NCI-H446 treated with DMSO at 0.1 percent for 48 hours (cell line): Measurements from ENCODE around the gene PPIL1.

Source experiments
- DNase-seq: peaks from one replicate; lab custom pipeline; 2025; lab: John Stamatoyannopoulos, UW

Gene PPIL1

GRCh38 chr6:36834576-36835341 lies 39.8 kb downstream of the PPIL1 start:
- peak; percentile 38 for DNase-seq

GRCh38 chr6:36833182-36833789 lies 41.3 kb downstream of the PPIL1 start:
- DNase-seq: no peak

- DNase-seq: no peak
These were observed 42.3 kb downstream of the PPIL1 start for GRCh38 chr6:36832313-36832712.

GRCh38 chr6:36830577-36830976 lies 44.0 kb downstream of the PPIL1 start:
- no peak for DNase-seq

GRCh38 chr6:36829919-36830544 lies 44.6 kb downstream of the PPIL1 start:
- DNase-seq: peak; percentile 88

GRCh38 chr6:36827261-36828079 lies 47.1 kb downstream of the PPIL1 start:
- DNase-seq: peak; percentile 12

- no peak for DNase-seq
These were observed 47.9 kb downstream of the PPIL1 start for GRCh38 chr6:36826520-36827227.

- DNase-seq: no peak
These were observed 48.6 kb downstream of the PPIL1 start for GRCh38 chr6:36825994-36826393.

GRCh38 chr6:36825452-36825851 lies 49.2 kb downstream of the PPIL1 start:
- DNase-seq: no peak

- no peak for DNase-seq
These were observed 50.4 kb downstream of the PPIL1 start for GRCh38 chr6:36824253-36824652.

- no peak for DNase-seq
These were observed 51.0 kb downstream of the PPIL1 start for GRCh38 chr6:36823421-36824096.

GRCh38 chr6:36822506-36823269 lies 51.9 kb downstream of the PPIL1 start:
- DNase-seq: no peak

- DNase-seq: no peak
These were observed 52.8 kb downstream of the PPIL1 start for GRCh38 chr6:36821581-36822335.

- no peak for DNase-seq
These were observed 53.7 kb downstream of the PPIL1 start for GRCh38 chr6:36820700-36821580.

GRCh38 chr6:36818756-36819155 lies 55.8 kb downstream of the PPIL1 start:
- no peak for DNase-seq

- DNase-seq: no peak
These were observed 56.8 kb downstream of the PPIL1 start for GRCh38 chr6:36817847-36818246.

- DNase-seq: no peak
These were observed 57.3 kb downstream of the PPIL1 start for GRCh38 chr6:36817176-36817817.
